Vagina (tissue), 2 donors: Measurements from ENCODE around the gene KCNK2.

ENCODE experiments used
- CTCF ChIP-seq, 3 experiments: fragments of 450-650 bp in 2 of 3; fragments of 200-600 bp in 1 of 3; sonication (generic) in 1 of 3; IDR thresholded peaks; one replicate each; pipeline ENCODE4 v1.5.1; 2017 to 2019; ENCODE audit warnings: antibody characterized with exemption in 3 of 3, mild to moderate bottlenecking in 2 of 3, moderate library complexity in 2 of 3
- POLR2A ChIP-seq, 2 donors: fragments of 450-650 bp; IDR thresholded peaks; one replicate each; pipeline ENCODE4 v1.6.1; 2017; ENCODE audit warnings: antibody characterized with exemption in 2 of 2, mild to moderate bottlenecking in 2 of 2, moderate library complexity in 2 of 2
- POLR2AphosphoS5 ChIP-seq, 2 donors: sonication (generic); formaldehyde crosslinking; IDR thresholded peaks; one replicate each; pipeline ENCODE4 v1.9.0; 2017; ENCODE audit warnings: antibody characterized with exemption in 2 of 2, mild to moderate bottlenecking in 2 of 2, low read depth in 1 of 2; ENCODE audit not compliant: insufficient read depth in 1 of 2

- TF ChIP-seq POLR2A (IDR thresholded peaks at IDR 0.05) (no peak), CTCF (IDR thresholded peaks at IDR 0.05) (no peak), POLR2AphosphoS5 (IDR thresholded peaks at IDR 0.05; ENCODE audit: insufficient read depth in 1 of 2, low read depth in 1 of 2) (no peak)
Observed at GRCh38 chr1:215087603-215088002, 5.1 kb downstream of the KCNK2 start.
